Activated T-cell treated with anti-CD3 and anti-CD28 coated beads, Interleukin-2, amount 50 U/mL, for 1 hour (primary cell): ENCODE results near the gene H2BK1.
A peak's percentile ranks its signal among the peaks of the same experiment; 100 is the strongest.

Experiments
- DNase-seq: peaks from one replicate; pipeline ENCODE4 v3.0.0-alpha.2; 2020

Gene H2BK1

GRCh38 chr7:151210087-151210854 lies at the start of gene H2BK1:
TSS of gene H2BK1 (minus strand) at chr7:151210488. CDS start at chr7:151210318, 170 bp downstream.
- DNase-seq = no peak

GRCh38 chr7:151257990-151258389 lies 47.7 kb upstream of the H2BK1 start:
- DNase-seq = no peak

DNA sequence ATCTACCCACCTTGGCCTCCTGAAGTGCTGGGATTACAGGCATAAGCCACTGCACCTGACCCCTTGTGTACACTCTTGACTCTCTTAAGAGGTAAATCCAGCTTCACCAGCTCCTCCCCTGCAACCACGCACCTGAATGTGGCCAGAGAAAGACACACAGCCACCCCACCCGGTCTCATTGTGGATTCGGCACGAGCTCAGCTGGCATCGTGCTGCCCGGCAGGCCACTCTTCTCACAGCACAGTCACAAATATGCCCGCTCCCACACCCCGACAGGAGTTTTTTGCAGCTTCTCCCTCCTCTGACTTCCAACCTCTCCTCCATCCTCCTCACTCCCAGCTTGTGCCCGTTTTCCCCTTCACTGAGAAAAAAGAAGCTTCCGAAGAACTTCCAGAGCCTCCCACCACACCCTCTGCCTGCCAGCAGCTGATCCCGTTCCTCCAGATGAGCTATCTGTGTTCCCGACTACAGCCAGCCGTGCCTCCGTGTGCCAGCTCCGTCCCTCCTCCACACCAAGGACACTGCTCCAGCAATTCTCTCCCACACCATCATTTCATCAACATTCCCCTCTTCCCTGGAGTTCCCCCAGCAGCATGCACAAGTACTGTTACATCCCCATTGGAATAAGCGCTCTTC lies 46.2 kb upstream of the H2BK1 start:
- DNase-seq = no peak

DNA sequence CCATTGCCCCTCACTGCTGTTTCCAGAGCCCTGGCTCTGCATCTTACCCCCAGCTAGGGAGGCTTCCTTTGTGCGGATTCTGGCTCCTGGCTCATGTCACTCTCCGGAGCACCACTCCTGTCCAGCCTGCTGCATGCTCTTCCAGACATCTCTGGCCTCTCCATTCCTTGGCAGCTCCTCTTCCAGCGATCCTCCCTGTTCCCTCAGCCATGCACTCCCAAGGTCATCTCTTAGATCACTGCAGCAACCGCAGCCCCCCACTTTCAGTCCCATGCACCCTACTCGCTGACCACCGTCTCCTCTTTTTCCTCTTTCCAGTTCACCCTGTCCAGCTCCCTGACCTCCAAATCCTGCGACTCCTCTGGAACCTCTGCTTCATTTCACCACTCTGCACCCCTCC lies 45.1 kb upstream of the H2BK1 start:
- no peak for DNase-seq

- DNase-seq = no peak
Measured at GRCh38 chr7:151254851-151255250, 44.6 kb upstream of the H2BK1 start.

DNA sequence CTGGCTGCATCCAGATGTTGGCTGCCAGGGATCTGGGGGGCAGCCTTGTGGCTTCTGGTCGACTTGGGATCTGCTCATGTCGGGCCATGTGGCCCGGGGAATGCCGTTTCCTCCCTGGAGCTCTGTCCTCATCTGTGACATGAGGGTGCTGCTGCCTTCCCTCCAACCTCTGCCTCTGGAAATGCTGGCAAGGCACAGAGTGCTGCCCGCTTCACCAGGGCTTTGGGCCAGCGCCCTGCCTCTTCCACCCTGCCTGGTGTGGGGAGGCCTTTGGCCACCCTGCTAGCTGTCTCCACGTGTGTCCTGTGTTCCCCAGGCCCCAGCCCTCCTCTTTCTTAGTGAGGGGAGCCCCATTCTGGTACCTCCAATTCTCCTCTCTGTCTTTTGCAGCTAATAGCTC lies 44.0 kb upstream of the H2BK1 start:
- DNase-seq = no peak

DNA sequence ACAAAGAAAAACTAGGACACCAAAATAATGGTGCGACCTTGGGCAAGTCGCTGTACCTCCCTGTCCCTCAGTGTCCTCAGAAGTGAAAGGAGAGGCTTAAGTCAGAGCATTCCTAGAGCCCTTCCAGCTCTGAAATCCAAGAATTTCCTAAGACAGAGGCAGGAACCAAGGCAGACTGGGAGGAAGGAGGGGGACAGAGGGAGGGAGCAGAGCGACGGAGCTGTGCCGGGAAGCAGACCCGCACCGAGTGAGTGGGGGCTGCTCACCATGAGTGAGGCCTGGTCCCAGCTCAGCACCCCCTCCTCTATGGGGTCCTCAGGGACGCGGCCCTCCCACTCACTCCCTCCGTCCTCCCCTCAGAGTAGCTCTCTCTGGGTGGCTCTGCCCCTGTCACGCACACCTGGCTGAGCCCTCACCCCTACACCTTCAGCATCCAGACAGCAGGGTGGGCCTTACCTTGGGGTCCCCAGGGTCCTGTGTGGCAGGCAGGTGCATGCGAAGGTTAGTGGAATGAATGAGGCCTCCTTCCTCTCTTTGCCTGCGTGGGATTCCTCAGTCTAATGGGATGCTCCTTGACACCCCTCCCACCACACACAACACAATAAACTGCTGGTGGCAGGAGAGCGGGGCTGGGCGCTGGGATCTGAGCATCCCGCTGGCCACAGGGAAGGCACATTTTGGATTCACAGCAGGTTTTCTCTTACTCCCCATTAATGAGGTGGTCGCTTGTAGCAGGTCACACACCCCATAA lies 42.8 kb upstream of the H2BK1 start:
- DNase-seq = no peak

GRCh38 chr7:151252561-151252835 lies 42.2 kb upstream of the H2BK1 start:
- no peak for DNase-seq

DNA sequence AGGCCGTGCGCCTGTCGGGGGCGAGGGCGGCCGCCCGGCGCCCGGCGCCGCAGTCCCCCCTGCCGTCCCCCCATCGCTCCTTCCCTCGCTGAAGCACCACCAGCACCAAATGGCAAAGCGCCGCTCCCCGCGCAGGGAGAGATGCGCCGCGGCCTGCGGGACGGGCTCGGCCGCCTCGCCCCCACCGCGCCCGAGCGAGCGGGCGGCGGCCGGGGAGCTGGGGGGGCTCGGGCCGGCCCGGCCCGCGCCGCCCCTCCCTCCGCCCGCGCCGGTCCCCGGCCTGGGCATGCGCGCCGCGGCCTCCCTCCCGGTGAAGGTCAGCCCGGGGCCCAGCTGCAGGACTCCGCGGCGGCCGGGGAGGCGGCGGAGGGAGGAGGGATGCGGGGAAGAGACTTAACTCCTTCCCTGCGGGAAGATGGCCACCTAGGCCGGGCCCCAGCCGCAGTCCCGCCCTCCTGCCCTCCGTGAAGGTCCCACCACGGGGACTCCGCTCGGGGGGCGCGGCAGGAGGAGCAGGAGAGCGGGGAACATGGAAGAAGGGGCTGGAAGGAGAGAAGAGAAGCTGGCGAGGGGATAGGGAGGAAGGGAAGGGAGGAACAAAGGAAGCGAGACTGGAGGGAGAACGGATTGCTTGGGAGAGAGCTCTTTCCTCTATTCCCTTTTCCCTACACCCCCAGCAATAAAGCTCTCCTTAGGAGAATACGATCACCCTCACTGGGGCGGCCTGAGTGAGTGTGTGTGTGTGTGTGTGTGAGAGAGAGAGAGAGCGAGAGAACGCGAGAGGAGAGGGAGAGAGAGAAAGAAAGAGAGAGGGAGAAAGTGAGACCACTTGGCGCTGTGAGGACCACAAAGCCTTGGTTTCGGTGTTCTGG lies 41.6 kb upstream of the H2BK1 start:
- DNase-seq = no peak

DNA sequence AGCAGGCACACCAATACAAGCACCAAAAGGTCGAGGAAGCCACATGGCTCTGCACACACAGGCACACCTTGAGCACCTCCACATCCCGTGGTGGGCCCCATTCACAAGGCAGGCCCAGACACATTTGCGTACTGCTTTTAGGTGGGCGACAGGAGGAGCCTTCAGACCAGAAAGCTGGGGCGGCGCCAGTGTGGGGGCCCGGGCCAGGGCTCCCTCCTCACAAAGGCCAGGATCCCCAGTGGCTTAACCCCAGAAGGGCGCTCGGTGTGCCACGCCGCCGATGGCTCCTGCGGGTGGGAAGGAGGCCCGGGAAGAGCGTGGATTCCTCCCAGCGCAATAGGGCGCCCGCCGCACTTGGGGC lies 41.0 kb upstream of the H2BK1 start:
- peak; percentile 57 for DNase-seq

GRCh38 chr7:151250181-151251132 lies 40.2 kb upstream of the H2BK1 start:
- no peak for DNase-seq

DNA sequence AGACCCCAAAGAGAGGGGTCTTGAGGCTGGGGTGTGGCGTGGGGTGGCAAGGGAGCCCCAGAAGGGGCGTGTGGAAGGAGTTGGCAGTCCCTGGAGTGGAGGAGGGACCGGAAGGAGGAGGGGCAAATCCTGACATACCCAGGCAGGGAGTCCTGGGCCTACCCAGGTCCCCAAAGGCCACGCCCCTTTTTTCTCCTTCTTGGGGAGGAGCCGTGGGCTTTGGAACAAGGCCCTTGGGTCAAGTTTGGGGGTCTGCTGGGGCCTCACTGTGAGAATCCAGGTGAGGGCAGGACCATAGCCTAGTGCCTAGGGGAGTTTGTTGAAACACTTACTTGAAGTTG lies 39.4 kb upstream of the H2BK1 start:
- DNase-seq = no peak

- no peak for DNase-seq
Measured at GRCh38 chr7:151249034-151249731, 38.9 kb upstream of the H2BK1 start.

DNA sequence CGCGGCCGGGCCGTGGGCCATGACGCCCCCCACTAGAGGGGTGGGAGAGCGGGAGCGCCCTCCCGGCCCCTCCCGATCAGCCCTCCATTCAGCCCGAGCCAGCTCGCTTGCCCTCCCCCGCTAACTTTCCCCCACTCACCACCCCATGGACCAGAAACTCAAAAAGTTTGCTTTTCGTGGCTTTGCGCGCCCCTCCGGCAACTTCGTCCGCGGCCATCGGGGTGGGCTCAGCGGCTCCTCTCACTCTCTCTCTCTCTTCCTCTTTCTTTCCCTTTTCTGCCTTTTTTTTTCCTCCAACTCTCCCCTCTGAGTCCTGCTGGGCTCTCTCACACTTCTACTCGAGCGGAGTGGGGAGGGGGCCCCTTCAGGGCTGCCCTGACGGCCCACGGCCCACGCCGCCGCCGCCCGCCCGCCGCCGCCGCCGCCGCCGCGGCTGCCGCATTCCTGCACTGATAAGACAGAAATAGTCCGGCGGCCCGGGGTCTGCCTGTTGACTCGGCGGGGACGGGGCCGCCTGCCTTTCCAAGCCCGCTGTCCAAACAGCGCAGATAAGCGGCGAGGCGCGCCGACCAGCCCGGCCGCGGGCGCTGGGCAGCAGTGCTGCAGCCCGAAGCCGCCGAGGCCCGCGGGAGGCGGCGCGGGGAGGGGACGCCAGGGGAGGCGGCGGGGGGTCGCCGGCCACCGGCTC lies 38.2 kb upstream of the H2BK1 start, which contains the start of gene SMARCD3:
TSS of gene SMARCD3 (minus strand) at position 349 of the 688 bp plus-strand sequence. CDS start at position 217, 132 bp downstream.
- DNase-seq = peak; percentile 68

- DNase-seq = no peak
Measured at GRCh38 chr7:151247611-151248345, 37.5 kb upstream of the H2BK1 start.

- no peak for DNase-seq
Measured at GRCh38 chr7:151246851-151247580, 36.7 kb upstream of the H2BK1 start.

- DNase-seq = no peak
Measured at GRCh38 chr7:151246102-151246850, 36.0 kb upstream of the H2BK1 start.

- DNase-seq = peak; percentile 76
Measured at GRCh38 chr7:151245360-151246101, 35.2 kb upstream of the H2BK1 start.
